RWPE2 (cell line): ENCODE results near the gene ANKRD35.

Experiments used
- ATAC-seq: fragments of 200-7000 bp; cut with Tn5 transposase; 3 replicates; pipeline ENCODE4 v1.9.1; 2021; ENCODE audit warnings: low read depth
- DNase-seq: peaks from one replicate; pipeline ENCODE4 v3.0.0-alpha.2; 2020; ENCODE audit warnings: low spot score
- H3K27ac ChIP-seq: fragments of 450-650 bp; 2 replicates; pipeline ENCODE4 v1.5.1; 2017; ENCODE audit warnings: mild to moderate bottlenecking; ENCODE audit not compliant: poor library complexity, severe bottlenecking
- H3K27me3 ChIP-seq: fragments of 250-450 bp; sonication (Bioruptor Pico); 2 replicates; pipeline ENCODE4 v1.5.1; 2021; ENCODE audit warnings: mild to moderate bottlenecking, moderate library complexity; ENCODE audit not compliant: insufficient read depth, poor library complexity, severe bottlenecking
- H3K36me3 ChIP-seq: fragments of 250-450 bp; sonication (Bioruptor Pico); 2 replicates; pipeline ENCODE4 v1.5.1; 2020; ENCODE audit warnings: low read depth, mild to moderate bottlenecking, moderate library complexity
- H3K4me1 ChIP-seq: fragments of 250-450 bp; sonication (Bioruptor Pico); 2 replicates; pipeline ENCODE4 v1.5.1; 2021; ENCODE audit warnings: mild to moderate bottlenecking, moderate library complexity; ENCODE audit not compliant: insufficient read depth, poor library complexity, severe bottlenecking
- H3K4me3 ChIP-seq: fragments of 250-450 bp; sonication (Bioruptor Pico); 2 replicates; pipeline ENCODE4 v1.5.1; 2021; ENCODE audit warnings: mild to moderate bottlenecking, moderate library complexity; ENCODE audit not compliant: severe bottlenecking
- H3K9me3 ChIP-seq: fragments of 250-450 bp; sonication (Bioruptor Pico); 2 replicates; pipeline ENCODE4 v1.5.1; 2021; ENCODE audit warnings: mild to moderate bottlenecking, moderate library complexity; ENCODE audit not compliant: severe bottlenecking
- CTCF ChIP-seq: fragments of 450-650 bp; IDR thresholded peaks from one replicate; pipeline ENCODE4 v1.5.1; 2017; ENCODE audit warnings: mild to moderate bottlenecking, moderate library complexity; ENCODE audit not compliant: poor library complexity, severe bottlenecking

ANKRD35 gene

GRCh38 chr1:145858238-145858900 lies 27.3 kb downstream of the ANKRD35 start:
- no peaks in the 10 kb centered on the region for H3K4me1 ChIP-seq
- H3K27ac ChIP-seq, result peak overlapping the region; percentile 56
- H3K4me3 ChIP-seq, result peak overlapping the region; percentile 81
- peak; percentile 13 for ATAC-seq
- H3K9me3 ChIP-seq, result no peaks in the 10 kb centered on the region
- no peaks in the 10 kb centered on the region for H3K27me3 ChIP-seq
- peaks cover 36% of the 10 kb centered on the region for H3K36me3 ChIP-seq
- TF ChIP-seq CTCF, result no peak
- DNase-seq, result no peak

DNA sequence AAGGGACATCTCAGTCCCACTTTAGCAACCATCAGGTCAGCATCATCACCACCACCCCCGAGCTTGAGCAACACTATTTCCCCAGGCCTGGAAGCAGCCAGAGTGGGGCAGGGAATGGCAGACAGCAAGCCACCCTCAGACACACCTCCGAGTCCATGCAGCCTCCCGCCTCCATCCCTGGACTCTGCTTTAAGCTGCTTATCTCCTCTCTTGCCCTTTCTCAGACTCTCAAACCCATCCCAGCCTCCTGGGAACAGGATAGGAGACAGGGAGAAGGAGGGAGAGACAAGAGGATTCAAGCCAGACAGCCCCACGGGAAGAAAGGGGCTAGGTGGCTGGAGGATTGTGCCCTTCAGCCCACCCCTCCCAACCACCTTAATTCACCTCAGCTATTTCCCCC lies 28.5 kb downstream of the ANKRD35 start:
- ATAC-seq, result no peak
- no peaks in the 10 kb centered on the region for H3K27me3 ChIP-seq
- no peak overlapping the region for H3K4me3 ChIP-seq
- H3K4me1 ChIP-seq, result no peaks in the 10 kb centered on the region
- H3K36me3 ChIP-seq, result peaks cover 43% of the 10 kb centered on the region
- no peak for TF ChIP-seq CTCF
- H3K27ac ChIP-seq, result no peak overlapping the region
- no peak for DNase-seq
- no peaks in the 10 kb centered on the region for H3K9me3 ChIP-seq

GRCh38 chr1:145855426-145855948 lies 30.2 kb downstream of the ANKRD35 start:
- Histone ChIP-seq H3K9me3 (no peaks in the 10 kb centered on the region), H3K4me3 (no peak overlapping the region), H3K27me3 (no peaks in the 10 kb centered on the region), H3K4me1 (no peaks in the 10 kb centered on the region), H3K27ac (no peak overlapping the region), H3K36me3 (peaks cover 60% of the 10 kb centered on the region)
- TF ChIP-seq CTCF, result no peak
- ATAC-seq (no peak), DNase-seq (no peak)

DNA sequence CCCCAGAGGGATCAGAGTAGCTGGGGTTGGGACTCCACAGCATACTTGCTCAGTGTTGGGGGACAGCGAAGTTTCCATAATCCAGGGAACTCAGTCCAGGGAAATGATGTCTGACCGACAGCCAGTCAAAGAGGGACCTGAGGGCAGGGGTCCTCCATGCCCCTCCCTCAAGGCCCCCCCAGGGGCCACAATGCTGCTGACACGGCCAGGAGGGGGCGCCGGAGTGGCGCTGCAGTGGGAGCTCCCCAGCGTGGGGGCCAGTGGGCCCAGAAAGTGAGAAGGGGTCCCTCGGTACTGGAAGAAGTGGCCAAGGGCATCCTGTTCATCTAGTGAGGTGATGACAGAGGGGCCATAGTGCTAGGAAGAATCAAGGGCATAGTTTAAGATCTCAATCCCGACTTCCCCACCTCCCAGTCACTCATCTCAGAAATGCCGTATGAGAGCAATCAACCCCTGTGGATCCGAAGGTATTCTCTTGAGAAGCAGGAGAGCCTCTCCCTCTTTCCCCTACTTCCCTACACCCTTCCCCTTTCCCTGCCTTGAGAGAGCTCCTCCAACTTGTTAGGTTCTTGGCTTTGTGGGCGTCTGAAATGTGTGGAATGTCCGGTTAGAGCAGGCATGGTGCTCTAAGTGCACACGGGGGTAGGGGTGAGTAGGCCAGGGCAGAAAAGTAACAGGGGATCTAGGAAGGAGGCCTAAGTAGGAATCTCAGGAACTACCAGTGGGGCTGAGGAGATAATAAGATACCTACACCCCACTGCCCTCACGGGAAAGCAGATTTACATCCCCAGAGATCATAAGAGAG lies 36.1 kb downstream of the ANKRD35 start:
- Histone ChIP-seq H3K4me3 (no peak overlapping the region), H3K9me3 (no peaks in the 10 kb centered on the region), H3K27ac (peak overlapping the region; percentile 16), H3K27me3 (no peaks in the 10 kb centered on the region), H3K36me3 (peaks cover 54% of the 10 kb centered on the region), H3K4me1 (no peaks in the 10 kb centered on the region)
- DNase-seq (no peak), ATAC-seq (0 out of 3 replicates have a peak, but pooled peaks have one; percentile 26)
- TF ChIP-seq CTCF, result peak; percentile 28

DNA sequence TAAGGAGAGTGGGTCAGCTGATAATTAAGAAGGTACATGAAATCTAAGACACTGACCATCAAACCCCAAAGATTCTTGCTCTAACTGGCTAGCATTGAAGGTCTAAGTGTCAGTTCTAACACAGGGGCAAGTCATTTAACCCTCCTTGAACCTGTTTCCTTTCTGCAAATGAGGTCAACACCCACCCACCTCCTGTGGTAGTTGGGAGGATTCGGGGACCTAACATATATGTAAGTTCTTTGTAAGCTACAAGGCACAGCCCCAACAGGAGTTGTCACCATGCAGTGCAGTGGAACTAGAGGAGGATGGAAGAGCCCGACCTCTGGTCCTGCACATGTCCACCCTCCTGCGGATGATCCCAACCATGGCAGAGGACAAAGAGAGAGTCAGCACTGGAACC lies 37.8 kb downstream of the ANKRD35 start:
- TF ChIP-seq CTCF, result no peak
- Histone ChIP-seq H3K9me3 (no peaks in the 10 kb centered on the region), H3K27me3 (no peaks in the 10 kb centered on the region), H3K4me1 (no peaks in the 10 kb centered on the region), H3K36me3 (peaks cover 41% of the 10 kb centered on the region), H3K4me3 (no peak overlapping the region), H3K27ac (no peak overlapping the region)
- DNase-seq, result no peak
- ATAC-seq, result no peak
